Femur (tissue), 1 donor: Measurements from ENCODE around the gene SERPINA12.
"Not testable (repeated sequence)": the region's sequence is repeated elsewhere in the genome, so short reads cannot be mapped to it uniquely, and the experiment has no call there.

Source experiments
- DNase-seq: peaks from one replicate; pipeline ENCODE4 v3.0.0-alpha.2; 2017

The SERPINA12 gene

GRCh38 chr14:94485944-94486841 lies 23.1 kb downstream of the SERPINA12 start:
- DNase-seq = peak; percentile 64

GRCh38 chr14:94484481-94484880 lies 24.8 kb downstream of the SERPINA12 start:
- DNase-seq = no peak

- DNase-seq = no peak
These were observed 25.5 kb downstream of the SERPINA12 start for GRCh38 chr14:94483729-94484275.

GRCh38 chr14:94483071-94483451 lies 26.2 kb downstream of the SERPINA12 start:
- no peak for DNase-seq

- not testable (repeated sequence) for DNase-seq
These were observed 26.9 kb downstream of the SERPINA12 start for GRCh38 chr14:94482132-94483070.

- DNase-seq = peak; percentile 33
These were observed 27.7 kb downstream of the SERPINA12 start for GRCh38 chr14:94481468-94482131.

GRCh38 chr14:94480809-94481208 lies 28.5 kb downstream of the SERPINA12 start:
- no peak for DNase-seq

- no peak for DNase-seq
These were observed 30.8 kb downstream of the SERPINA12 start for GRCh38 chr14:94478420-94478819.

- no peak for DNase-seq
These were observed 33.2 kb downstream of the SERPINA12 start, which contains the start of gene SERPINA9 for GRCh38 chr14:94476023-94476422. Gene SERPINA9 (minus strand): TSS chr14:94476197. CDS start chr14:94469840, 6,357 bp downstream.

- DNase-seq = no peak
These were observed 34.7 kb downstream of the SERPINA12 start for GRCh38 chr14:94474581-94475031.

GRCh38 chr14:94473666-94474410 lies 35.4 kb downstream of the SERPINA12 start:
- no peak for DNase-seq

GRCh38 chr14:94472842-94473241 lies 36.4 kb downstream of the SERPINA12 start:
- no peak for DNase-seq

- no peak for DNase-seq
These were observed 38.2 kb downstream of the SERPINA12 start for GRCh38 chr14:94471045-94471444.

- DNase-seq = no peak
These were observed 39.0 kb downstream of the SERPINA12 start for GRCh38 chr14:94470311-94470710.

GRCh38 chr14:94469261-94469660 lies 40.0 kb downstream of the SERPINA12 start:
- DNase-seq = no peak

GRCh38 chr14:94467728-94468520 lies 41.3 kb downstream of the SERPINA12 start:
- no peak for DNase-seq

- DNase-seq = no peak
These were observed 42.4 kb downstream of the SERPINA12 start for GRCh38 chr14:94466706-94467370.

GRCh38 chr14:94465042-94465441 lies 44.2 kb downstream of the SERPINA12 start:
- no peak for DNase-seq

- DNase-seq = no peak
These were observed 45.0 kb downstream of the SERPINA12 start for GRCh38 chr14:94464290-94464689.
